GM13976 (cell line): Measurements from ENCODE around the gene MFSD12.

Experiments used
- DNase-seq: peaks from one replicate; pipeline ENCODE4 v3.0.0; 2012; ENCODE audit warnings: low spot score
- CTCF ChIP-seq: IDR thresholded peaks from 2 replicates; pipeline ENCODE4 v1.5.1; 2012; ENCODE audit warnings: borderline replicate concordance, mild to moderate bottlenecking; ENCODE audit not compliant: insufficient read depth; ENCODE audit errors: extremely low read depth, missing control alignments, control extremely low read depth
- in situ Hi-C: fragments of 300-500 bp; cut with MboI; formaldehyde crosslinking; loops from one replicate; pipeline ENCODE4 v1.12.0; 2022; ENCODE audit warnings: low sequenced_read_pairs, mixed read lengths, inconsistent platforms; ENCODE audit not compliant: unreplicated experiment

Gene MFSD12

GRCh38 chr19:3576696-3577443 lies 19.5 kb upstream of the MFSD12 start:
- no peak for TF ChIP-seq CTCF
- in situ Hi-C loops, result no loop called here
- no peak for DNase-seq

GRCh38 chr19:3575949-3576673 lies 18.7 kb upstream of the MFSD12 start:
- DNase-seq, result no peak
- TF ChIP-seq CTCF, result no peak
- in situ Hi-C loops, result no loop called here

- TF ChIP-seq CTCF, result peak; percentile 37
- in situ Hi-C loops, result no loop called here
- DNase-seq, result no peak
Measured at GRCh38 chr19:3575260-3575741, 17.9 kb upstream of the MFSD12 start.

- DNase-seq, result peak; percentile 92
- no peak for TF ChIP-seq CTCF
- in situ Hi-C loops, result no loop called here
Measured at GRCh38 chr19:3573858-3574637, 16.7 kb upstream of the MFSD12 start.

- in situ Hi-C loops, result no loop called here
- TF ChIP-seq CTCF, result no peak
- DNase-seq, result no peak
Measured at GRCh38 chr19:3573162-3573857, 15.9 kb upstream of the MFSD12 start.

GRCh38 chr19:3572855-3573161 lies 15.4 kb upstream of the MFSD12 start, which contains the start of gene HMG20B:
Gene HMG20B (plus strand): TSS chr19:3572944. CDS start chr19:3573310, 366 bp downstream.
- TF ChIP-seq CTCF, result no peak
- in situ Hi-C loops, result no loop called here
- no peak for DNase-seq
